Coronary artery (tissue), 2 donors: ENCODE data around the gene MACROD2.

Source experiments
- DNase-seq: peaks from one replicate; pipeline ENCODE4 v3.0.0-alpha.2; 2017; ENCODE audit warnings: low spot score
- H3K27ac ChIP-seq, 2 donors: fragments of 200-600 bp; sonication (generic); one replicate each; pipeline ENCODE4 v1.5.1; 2016 to 2019
- H3K4me3 ChIP-seq: fragments of 200-600 bp; sonication (generic); 2 replicates; pipeline ENCODE4 v1.5.1; 2016; ENCODE audit warnings: mild to moderate bottlenecking, moderate library complexity
- CTCF ChIP-seq: fragments of 200-600 bp; sonication (generic); IDR thresholded peaks from one replicate; pipeline ENCODE4 v1.5.1; 2019; ENCODE audit warnings: antibody characterized with exemption

Gene MACROD2

GRCh38 chr20:15178581-15178980 is 1183.3 kb downstream of the MACROD2 start:
- H3K4me3 ChIP-seq, result no peak overlapping the region
- no peak for DNase-seq
- TF ChIP-seq CTCF, result no peak
- no peak overlapping the region for H3K27ac ChIP-seq

- H3K4me3 ChIP-seq, result no peak overlapping the region
- DNase-seq, result no peak
- H3K27ac ChIP-seq, result no peak overlapping the region
- no peak for TF ChIP-seq CTCF
These were observed 1184.1 kb downstream of the MACROD2 start for GRCh38 chr20:15179381-15179780.

GRCh38 chr20:15179781-15180180 is 1184.5 kb downstream of the MACROD2 start:
- no peak for DNase-seq
- Histone ChIP-seq H3K4me3 (no peak overlapping the region), H3K27ac (no peak overlapping the region)
- no peak for TF ChIP-seq CTCF

GRCh38 chr20:15185322-15185721 is 1190.0 kb downstream of the MACROD2 start:
- DNase-seq, result no peak
- no peak for TF ChIP-seq CTCF
- Histone ChIP-seq H3K4me3 (no peak overlapping the region), H3K27ac (no peak overlapping the region)

GRCh38 chr20:15185913-15186312 is 1190.6 kb downstream of the MACROD2 start:
- H3K27ac ChIP-seq, result no peak overlapping the region

GRCh38 chr20:15187612-15188011 is 1192.3 kb downstream of the MACROD2 start:
- no peak for TF ChIP-seq CTCF
- DNase-seq, result no peak
- Histone ChIP-seq H3K27ac (no peak overlapping the region), H3K4me3 (no peak overlapping the region)

More at GRCh38 chr20:15185913-15186312, 1190.6 kb downstream of the MACROD2 start:
- TF ChIP-seq CTCF, result no peak
- H3K4me3 ChIP-seq, result no peak overlapping the region
- no peak for DNase-seq

- H3K4me3 ChIP-seq, result no peak overlapping the region
- DNase-seq, result no peak
- TF ChIP-seq CTCF, result no peak
- H3K27ac ChIP-seq, result no peak overlapping the region
These were observed 1193.1 kb downstream of the MACROD2 start for GRCh38 chr20:15188415-15188814.
